ENCODE data around the gene PPARD.

- TF ChIP-seq EZH2phosphoT487 (IDR thresholded peaks at IDR 0.05; ENCODE audit: borderline replicate concordance, low read depth, low read length) (no peak), CTCF (conservative IDR thresholded peaks at IDR 0.05; ENCODE audit: low read length) (no peak)
Observed at GRCh38 chr6:35321091-35321490, 21.3 kb upstream of the PPARD start.

All from OCI-LY7 (cell line).